Progenitor cell of endocrine pancreas (in vitro differentiated cells): ENCODE data around the gene COL24A1. TPM values are rescaled to one million over a fixed set of nuclear protein-coding genes. Genes with fewer than 3 reads are reported as not detected.
A peak's percentile ranks its signal among the peaks of the same experiment; 100 is the strongest.
"Not testable (repeated sequence)": the region's sequence is repeated elsewhere in the genome, so short reads cannot be mapped to it uniquely, and the experiment has no call there.

ENCODE experiments used
- DNase-seq: peaks from one replicate; pipeline ENCODE4 v3.0.0; 2021; ENCODE audit warnings: low spot score; ENCODE audit not compliant: unreplicated experiment
- H3K27ac Mint-ChIP-seq: 2 replicates; pipeline ENCODE4 v1.8.0; 2021; ENCODE audit warnings: mild to moderate bottlenecking, moderate library complexity, mixed read lengths
- H3K27me3 Mint-ChIP-seq: 2 replicates; pipeline ENCODE4 v1.8.0; 2021; ENCODE audit warnings: mixed read lengths
- H3K36me3 Mint-ChIP-seq: 2 replicates; pipeline ENCODE4 v1.8.0; 2022; ENCODE audit warnings: mixed read lengths; ENCODE audit not compliant: insufficient read depth
- H3K4me1 Mint-ChIP-seq: 2 replicates; pipeline ENCODE4 v1.8.0; 2021; ENCODE audit warnings: low read depth, mixed read lengths
- H3K4me3 Mint-ChIP-seq: 2 replicates; pipeline ENCODE4 v1.8.0; 2021; ENCODE audit warnings: low read depth, mild to moderate bottlenecking, moderate library complexity, mixed read lengths
- H3K9me3 Mint-ChIP-seq: 2 replicates; pipeline ENCODE4 v1.8.0; 2021; ENCODE audit warnings: low read depth, mixed read lengths
- total RNA-seq: library from RNA; stranded (reverse); gene quantifications from 2 replicates; pipeline ENCODE4 v1.2.1, GENCODE V29; 2021
- TF ChIP-seq, protein P1 (sequence below): fragments of 200-600 bp; sonication (generic); IDR thresholded peaks from one replicate; pipeline ENCODE4 v1.5.0; 2021; ENCODE audit warnings: antibody characterized with exemption, mild to moderate bottlenecking; ENCODE audit not compliant: unreplicated experiment

Gene COL24A1
- total RNA-seq, 1 donor from 2014 or later, result 1.1 TPM

DNA sequence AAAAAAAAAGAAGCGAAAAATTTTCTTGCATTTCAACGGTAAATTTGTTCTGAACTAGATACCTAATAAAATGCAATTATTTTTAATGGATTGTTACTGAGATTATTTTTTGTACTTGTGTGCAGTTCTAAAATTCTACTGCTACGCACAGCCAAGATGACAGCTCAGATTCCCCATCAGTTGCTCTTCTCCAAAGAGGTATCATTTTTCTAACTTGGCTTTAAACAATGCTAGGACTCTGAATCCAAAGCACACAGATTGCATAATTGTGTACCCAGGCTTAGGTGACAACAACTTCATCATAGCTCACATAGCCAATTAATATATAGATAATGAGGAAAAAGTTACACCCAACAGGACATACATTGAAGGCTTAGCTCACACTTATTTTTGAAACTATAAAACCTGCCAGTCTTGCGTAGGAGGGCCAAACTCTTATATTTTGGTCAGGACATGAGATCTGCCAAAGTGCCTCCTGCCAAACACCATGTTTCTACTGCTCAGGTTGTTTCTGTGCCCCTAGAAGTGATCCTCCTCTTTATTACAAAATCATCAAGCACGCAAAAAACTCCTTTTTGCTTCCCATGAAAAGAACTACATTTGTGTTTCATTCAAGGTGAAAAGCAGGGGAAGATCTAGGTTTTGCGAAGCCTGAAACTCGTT is 437.8 kb downstream of the COL24A1 start:
- TF ChIP-seq, protein P1, sequence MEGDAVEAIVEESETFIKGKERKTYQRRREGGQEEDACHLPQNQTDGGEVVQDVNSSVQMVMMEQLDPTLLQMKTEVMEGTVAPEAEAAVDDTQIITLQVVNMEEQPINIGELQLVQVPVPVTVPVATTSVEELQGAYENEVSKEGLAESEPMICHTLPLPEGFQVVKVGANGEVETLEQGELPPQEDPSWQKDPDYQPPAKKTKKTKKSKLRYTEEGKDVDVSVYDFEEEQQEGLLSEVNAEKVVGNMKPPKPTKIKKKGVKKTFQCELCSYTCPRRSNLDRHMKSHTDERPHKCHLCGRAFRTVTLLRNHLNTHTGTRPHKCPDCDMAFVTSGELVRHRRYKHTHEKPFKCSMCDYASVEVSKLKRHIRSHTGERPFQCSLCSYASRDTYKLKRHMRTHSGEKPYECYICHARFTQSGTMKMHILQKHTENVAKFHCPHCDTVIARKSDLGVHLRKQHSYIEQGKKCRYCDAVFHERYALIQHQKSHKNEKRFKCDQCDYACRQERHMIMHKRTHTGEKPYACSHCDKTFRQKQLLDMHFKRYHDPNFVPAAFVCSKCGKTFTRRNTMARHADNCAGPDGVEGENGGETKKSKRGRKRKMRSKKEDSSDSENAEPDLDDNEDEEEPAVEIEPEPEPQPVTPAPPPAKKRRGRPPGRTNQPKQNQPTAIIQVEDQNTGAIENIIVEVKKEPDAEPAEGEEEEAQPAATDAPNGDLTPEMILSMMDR, result no peak
- Mint-ChIP-seq H3K9me3 (peaks cover 19% of the 10 kb centered on the region), H3K27me3 (no peaks in the 10 kb centered on the region), H3K36me3 (peaks cover 2% of the 10 kb centered on the region), H3K27ac (no peak overlapping the region), H3K4me1 (no peaks in the 10 kb centered on the region), H3K4me3 (no peak overlapping the region)
- no peak for DNase-seq

DNA sequence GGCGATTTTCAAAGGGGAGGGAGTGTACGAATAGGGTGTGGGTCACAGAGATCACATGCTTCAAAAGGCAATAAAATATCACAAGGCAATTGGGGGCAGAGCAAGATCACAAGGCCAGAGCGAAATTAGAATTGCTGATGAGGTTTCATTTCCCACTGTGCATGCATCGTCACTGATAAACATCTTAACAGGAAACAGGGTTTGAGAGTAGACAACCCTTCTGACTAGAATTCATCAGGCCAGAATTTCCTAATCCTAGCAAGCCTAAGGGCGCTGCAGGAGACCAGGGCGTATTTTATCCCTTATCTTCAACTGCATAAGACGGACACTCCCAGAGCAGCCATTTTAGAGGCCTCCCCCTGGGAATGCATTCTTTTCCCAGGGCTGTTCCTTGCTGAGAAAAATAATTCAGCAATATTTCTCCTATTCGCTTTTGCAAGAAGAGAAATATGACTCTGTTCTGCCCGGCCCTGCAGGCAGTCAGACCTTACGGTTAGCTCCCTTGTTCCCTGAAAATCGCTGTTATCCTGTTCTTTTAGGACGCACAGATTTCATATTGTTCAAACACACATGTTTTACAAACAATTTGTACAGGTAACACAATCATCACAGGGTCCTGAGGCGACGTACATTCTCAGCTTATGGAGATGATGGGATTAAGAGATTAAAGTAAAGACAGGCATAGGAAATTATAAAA is 442.0 kb downstream of the COL24A1 start:
- H3K36me3 Mint-ChIP-seq, DNase-seq, H3K4me1 Mint-ChIP-seq, H3K27me3 Mint-ChIP-seq, H3K27ac Mint-ChIP-seq, H3K9me3 Mint-ChIP-seq, H3K4me3 Mint-ChIP-seq: not testable (repeated sequence)

DNA sequence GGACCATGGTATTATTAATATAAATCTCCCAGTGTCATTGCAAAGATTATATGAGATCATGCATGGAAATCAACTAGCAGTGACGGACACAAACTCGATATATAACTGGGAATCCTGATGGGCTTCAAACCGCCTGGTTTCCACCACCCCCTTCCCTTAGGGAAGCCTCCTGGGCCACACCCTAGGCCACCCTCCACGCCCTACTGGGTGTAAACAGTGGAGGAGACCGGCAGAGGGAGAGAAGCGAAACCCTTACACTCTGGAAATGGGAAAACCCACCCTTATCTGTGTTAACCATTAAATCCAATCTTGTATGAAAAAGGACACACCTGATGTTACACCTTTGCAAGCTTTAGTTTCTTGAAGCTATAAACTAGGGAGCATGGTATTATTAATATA is 447.7 kb downstream of the COL24A1 start:
- H3K4me3 Mint-ChIP-seq, result no peak overlapping the region
- H3K4me1 Mint-ChIP-seq, result peaks cover 2% of the 10 kb centered on the region
- peaks cover 7% of the 10 kb centered on the region for H3K36me3 Mint-ChIP-seq
- no peak overlapping the region for H3K27ac Mint-ChIP-seq
- H3K9me3 Mint-ChIP-seq, result peaks cover 3% of the 10 kb centered on the region
- no peaks in the 10 kb centered on the region for H3K27me3 Mint-ChIP-seq
- TF ChIP-seq, protein P1, result no peak
- DNase-seq, result no peak

DNA sequence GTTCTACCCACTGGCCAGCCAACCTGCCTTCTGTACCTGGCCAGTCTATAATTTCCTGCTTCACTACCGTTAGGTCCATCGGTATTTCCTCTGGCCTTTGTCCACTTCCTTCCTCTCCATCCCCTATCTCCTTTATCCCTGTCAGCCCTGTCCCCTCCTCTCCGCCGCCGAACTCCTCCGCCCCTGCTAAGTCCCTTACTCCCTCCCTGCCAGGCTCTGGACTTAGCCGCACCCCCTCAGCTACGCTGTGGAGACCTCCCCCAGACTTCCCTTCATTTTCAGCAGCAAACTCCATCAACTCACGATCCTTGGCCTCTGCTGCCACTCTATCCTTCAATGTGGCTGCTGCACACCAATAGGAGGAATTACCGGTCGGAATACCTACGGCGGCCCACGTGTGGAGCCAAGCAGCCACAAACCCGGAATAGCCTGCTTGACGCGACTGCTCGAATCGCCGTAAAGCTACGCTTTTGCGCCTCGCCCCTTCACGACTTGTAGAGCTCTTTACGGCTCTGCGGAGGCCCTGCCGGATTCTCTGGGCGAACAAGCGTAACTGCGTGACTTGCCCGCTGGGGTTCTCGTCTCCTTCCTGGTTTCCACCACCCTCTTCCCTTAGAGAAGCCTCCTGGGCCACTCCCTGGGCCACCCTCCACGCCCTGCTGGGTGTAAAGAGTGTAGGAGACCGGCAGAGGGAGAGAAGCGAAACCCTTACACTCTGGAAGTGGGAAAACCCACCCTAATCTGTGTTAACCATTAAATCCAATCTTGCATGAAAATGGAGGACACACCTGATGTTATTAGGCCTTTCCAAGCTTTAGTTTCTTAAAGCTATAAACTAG is 448.4 kb downstream of the COL24A1 start, which contains the start of gene ZNHIT6:
Gene ZNHIT6, minus strand, starts transcription at position 444 of the 839 bp plus-strand sequence. Its CDS starts 149 bp downstream, at position 295.
- H3K27me3 Mint-ChIP-seq, result no peaks in the 10 kb centered on the region
- no peak within 1 kb of the TSS for H3K4me3 Mint-ChIP-seq
- DNase-seq, result peak; percentile 84
- H3K9me3 Mint-ChIP-seq, result no peaks in the 10 kb centered on the region
- H3K36me3 Mint-ChIP-seq, result peaks cover 11% of the 10 kb centered on the region
- H3K27ac Mint-ChIP-seq, result no peak within 1 kb of the TSS
- H3K4me1 Mint-ChIP-seq, result peaks cover 2% of the 10 kb centered on the region
- TF ChIP-seq, protein P1, result peak; percentile 64

DNA sequence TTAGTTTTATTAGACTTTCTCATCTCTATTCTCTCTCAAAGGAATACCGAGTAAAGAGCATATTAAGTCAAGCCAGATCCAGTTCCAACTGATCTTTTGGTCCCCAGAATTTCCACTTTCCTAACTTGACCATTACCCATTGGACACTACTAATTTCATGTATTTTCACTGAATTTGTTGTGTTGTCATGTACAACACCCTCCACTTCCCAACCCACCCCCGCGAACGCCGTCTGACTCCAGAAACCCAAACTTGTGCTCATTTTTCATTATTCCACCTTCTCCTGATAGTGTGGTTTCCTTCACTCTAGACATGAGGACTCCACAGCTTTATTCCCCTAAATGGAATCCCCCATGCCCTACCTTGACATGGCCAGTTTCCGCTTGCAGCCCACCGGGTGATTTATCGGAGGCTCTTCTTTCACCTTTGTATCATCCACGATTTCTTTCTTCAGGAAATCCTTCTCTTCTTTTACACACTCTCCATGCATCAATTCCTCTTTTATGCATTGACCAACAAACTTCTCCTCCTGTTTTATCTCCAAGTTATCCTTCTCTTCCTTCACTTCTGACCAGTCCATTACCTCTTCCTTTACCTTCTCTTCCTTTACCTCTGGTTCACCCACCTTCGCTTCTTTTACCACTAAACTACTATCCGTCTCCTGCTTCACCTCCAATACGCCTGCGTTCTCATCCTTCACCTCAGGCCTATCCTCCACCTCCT is 449.1 kb downstream of the COL24A1 start:
- Mint-ChIP-seq H3K4me3 (no peak overlapping the region), H3K27me3 (no peaks in the 10 kb centered on the region), H3K9me3 (no peaks in the 10 kb centered on the region), H3K4me1 (peaks cover 2% of the 10 kb centered on the region), H3K36me3 (peaks cover 11% of the 10 kb centered on the region), H3K27ac (no peak overlapping the region)
- no peak for DNase-seq
- TF ChIP-seq, protein P1, result no peak
